Natural killer cell treated with Interleukin-12 subunit alpha and Interleukin-12 subunit beta and Interleukin-15 and Interleukin-18, amount 100 ng/mL, for 72 hours (primary cell): Measurements from ENCODE around the gene IRS2. TPM values are rescaled to one million over a fixed set of nuclear protein-coding genes. Genes with fewer than 3 reads are reported as not detected.

Experiments used
- ATAC-seq, 2 donors: fragments of 150-1000 bp; cut with Tn5 transposase in 1 of 2; sonication (Bioruptor Pico), chemical (Tn5 transposase) in 1 of 2; 2 replicates each; pipeline ENCODE4 v1.10.0; 2021
- DNase-seq: peaks from one replicate; pipeline ENCODE4 v3.0.0; 2022; ENCODE audit warnings: low spot score
- H3K27ac Mint-ChIP-seq, 2 donors: 1 replicate in 1 of 2; 2 replicates in 1 of 2; pipeline ENCODE4 v1.8.0; 2022; ENCODE audit warnings: mixed read lengths in 2 of 2, mild to moderate bottlenecking in 1 of 2, moderate library complexity in 1 of 2
- H3K27me3 Mint-ChIP-seq, 2 donors: 1 replicate in 1 of 2; 2 replicates in 1 of 2; pipeline ENCODE4 v1.8.0; 2022; ENCODE audit warnings: mixed read lengths in 2 of 2
- H3K36me3 Mint-ChIP-seq: one replicate; pipeline ENCODE4 v1.8.0; 2022; ENCODE audit warnings: mixed read lengths
- H3K4me1 Mint-ChIP-seq, 2 donors: 1 replicate in 1 of 2; 2 replicates in 1 of 2; pipeline ENCODE4 v1.8.0; 2022; ENCODE audit warnings: low read depth in 2 of 2, mixed read lengths in 2 of 2, mild to moderate bottlenecking in 1 of 2
- H3K4me3 Mint-ChIP-seq: one replicate; pipeline ENCODE4 v1.8.0; 2022; ENCODE audit warnings: mixed read lengths
- H3K9me3 Mint-ChIP-seq: 2 replicates; pipeline ENCODE4 v1.8.0; 2022; ENCODE audit warnings: mixed read lengths
- total RNA-seq, 2 donors: library from RNA; stranded (reverse); gene quantifications; one replicate each; pipeline ENCODE4 v1.2.3, GENCODE V29; 2022

Gene IRS2
- total RNA-seq, 2 donors from 2014 or later, result 0.95 to 1.1 TPM

DNA sequence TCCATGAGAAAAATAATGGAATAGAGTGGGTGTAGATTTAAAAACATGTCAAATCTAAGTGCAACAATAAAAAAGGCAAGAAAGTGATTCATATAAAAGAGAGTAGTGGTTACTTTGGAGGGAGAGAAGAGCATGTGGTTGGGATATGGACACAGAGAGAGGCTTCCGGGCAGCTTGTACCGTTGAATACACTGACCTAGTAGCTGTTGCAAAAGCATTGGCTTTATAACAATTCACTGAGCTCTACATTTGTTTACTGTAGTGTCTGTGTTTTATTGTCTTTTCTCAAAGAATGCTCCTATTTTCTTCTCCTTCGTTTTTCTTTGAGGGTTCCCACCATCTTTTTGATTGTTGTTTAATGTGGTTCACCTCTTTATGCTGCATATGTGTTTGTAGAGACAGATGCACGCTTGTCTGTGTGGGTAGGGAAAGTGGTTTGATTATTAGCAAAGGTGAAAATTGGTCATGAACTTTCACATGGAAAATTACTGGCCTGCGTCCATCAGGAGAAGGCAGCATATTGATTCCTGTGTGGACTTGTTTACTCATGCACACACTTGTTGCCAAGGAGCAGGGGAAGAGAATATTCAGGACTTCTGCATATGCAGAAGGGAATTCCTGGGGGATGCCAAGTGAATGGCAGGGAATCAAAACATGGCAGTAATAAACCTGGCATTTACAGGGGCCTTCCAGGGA, 29.9 kb upstream of the IRS2 start:
- Mint-ChIP-seq H3K9me3 (no peaks in the 10 kb centered on the region), H3K36me3 (no peaks in the 10 kb centered on the region), H3K4me3 (no peak overlapping the region), H3K4me1 (no peaks in the 10 kb centered on the region), H3K27me3 (peaks cover 22 to 42% of the 10 kb centered on the region in 2 donors), H3K27ac (no peak overlapping the region)
- no peak for DNase-seq
- no peak for ATAC-seq

GRCh38 chr13:109815651-109816050, 29.3 kb upstream of the IRS2 start:
- Mint-ChIP-seq H3K27me3 (peaks cover 16 to 37% of the 10 kb centered on the region in 2 donors), H3K4me3 (no peak overlapping the region), H3K36me3 (no peaks in the 10 kb centered on the region), H3K27ac (no peak overlapping the region), H3K9me3 (no peaks in the 10 kb centered on the region), H3K4me1 (no peaks in the 10 kb centered on the region)
- DNase-seq, result no peak
- ATAC-seq, result no peak

DNA sequence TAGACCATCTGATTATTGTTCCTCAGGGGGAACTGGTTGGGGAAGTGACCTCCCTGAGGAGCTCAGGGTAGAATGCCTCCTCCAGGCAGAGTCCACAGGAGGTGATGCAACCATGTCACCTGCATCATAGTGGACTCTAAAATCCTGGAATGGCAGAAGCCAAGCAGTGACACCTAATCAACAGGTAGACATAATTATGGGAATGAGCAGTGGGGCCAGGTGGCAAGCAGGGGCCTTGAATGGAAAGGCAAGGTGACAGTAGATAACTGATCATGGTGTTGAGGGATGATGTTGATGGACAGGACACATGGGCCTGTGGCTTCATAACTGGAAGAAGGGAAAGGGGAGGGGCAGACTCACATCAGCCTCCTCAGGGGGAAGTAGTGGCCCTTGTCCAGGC, 27.3 kb upstream of the IRS2 start:
- DNase-seq, result no peak
- no peak for ATAC-seq
- H3K4me1 Mint-ChIP-seq, result no peaks in the 10 kb centered on the region
- H3K36me3 Mint-ChIP-seq, result no peaks in the 10 kb centered on the region
- peaks cover 11 to 37% of the 10 kb centered on the region in 2 donors for H3K27me3 Mint-ChIP-seq
- no peaks in the 10 kb centered on the region for H3K9me3 Mint-ChIP-seq
- no peak overlapping the region for H3K4me3 Mint-ChIP-seq
- H3K27ac Mint-ChIP-seq, result no peak overlapping the region

- Mint-ChIP-seq H3K4me1 (no peaks in the 10 kb centered on the region), H3K4me3 (no peak overlapping the region), H3K27ac (no peak overlapping the region), H3K27me3 (peaks cover 11 to 32% of the 10 kb centered on the region in 2 donors), H3K36me3 (no peaks in the 10 kb centered on the region), H3K9me3 (no peaks in the 10 kb centered on the region)
- ATAC-seq, result no peak
- no peak for DNase-seq
Observed at GRCh38 chr13:109812382-109812781, 26.0 kb upstream of the IRS2 start.

DNA sequence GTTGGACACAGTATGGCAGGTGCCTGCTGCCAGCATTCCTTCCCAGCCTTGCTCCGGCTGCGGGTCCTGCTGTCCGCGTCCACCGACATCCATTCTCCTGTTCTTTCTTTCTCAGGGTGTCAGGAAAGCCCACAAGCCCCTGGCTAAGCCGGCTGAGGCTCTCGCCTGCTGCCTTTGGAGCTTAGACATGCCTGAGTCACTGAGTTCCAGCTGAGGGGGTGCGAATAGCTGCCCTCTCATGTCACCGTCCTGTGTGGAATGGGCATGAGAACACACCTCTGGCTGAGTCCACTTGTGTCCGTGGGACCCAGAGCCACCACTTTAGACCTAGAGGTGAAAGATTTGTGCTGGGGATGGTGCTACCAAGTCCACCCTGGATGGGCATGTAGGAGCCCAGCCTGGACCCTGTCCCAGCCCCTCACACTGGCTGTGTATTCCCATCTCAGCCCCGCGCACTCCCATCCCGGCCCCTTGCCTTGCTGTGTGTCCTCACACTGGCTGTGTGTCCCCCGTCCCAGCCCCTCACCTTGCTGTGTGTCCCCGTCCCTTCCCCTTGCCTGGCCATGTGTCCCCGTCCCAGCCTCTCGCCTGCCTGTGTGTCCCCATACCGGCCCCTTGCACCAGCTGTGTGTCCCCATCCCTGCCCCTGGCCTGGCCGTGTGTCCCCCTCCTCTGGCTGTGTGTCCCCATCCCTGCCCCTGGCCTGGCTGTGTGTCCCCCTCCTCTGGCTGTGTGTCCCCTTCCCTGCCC, 24.6 kb upstream of the IRS2 start:
- no peak for DNase-seq
- Mint-ChIP-seq H3K27me3 (peaks cover 4 to 24% of the 10 kb centered on the region in 2 donors), H3K9me3 (no peaks in the 10 kb centered on the region), H3K4me3 (no peak overlapping the region), H3K36me3 (no peaks in the 10 kb centered on the region), H3K27ac (no peak overlapping the region), H3K4me1 (no peaks in the 10 kb centered on the region)
- ATAC-seq, result peak in 1 of 2 donors; percentile 30

DNA sequence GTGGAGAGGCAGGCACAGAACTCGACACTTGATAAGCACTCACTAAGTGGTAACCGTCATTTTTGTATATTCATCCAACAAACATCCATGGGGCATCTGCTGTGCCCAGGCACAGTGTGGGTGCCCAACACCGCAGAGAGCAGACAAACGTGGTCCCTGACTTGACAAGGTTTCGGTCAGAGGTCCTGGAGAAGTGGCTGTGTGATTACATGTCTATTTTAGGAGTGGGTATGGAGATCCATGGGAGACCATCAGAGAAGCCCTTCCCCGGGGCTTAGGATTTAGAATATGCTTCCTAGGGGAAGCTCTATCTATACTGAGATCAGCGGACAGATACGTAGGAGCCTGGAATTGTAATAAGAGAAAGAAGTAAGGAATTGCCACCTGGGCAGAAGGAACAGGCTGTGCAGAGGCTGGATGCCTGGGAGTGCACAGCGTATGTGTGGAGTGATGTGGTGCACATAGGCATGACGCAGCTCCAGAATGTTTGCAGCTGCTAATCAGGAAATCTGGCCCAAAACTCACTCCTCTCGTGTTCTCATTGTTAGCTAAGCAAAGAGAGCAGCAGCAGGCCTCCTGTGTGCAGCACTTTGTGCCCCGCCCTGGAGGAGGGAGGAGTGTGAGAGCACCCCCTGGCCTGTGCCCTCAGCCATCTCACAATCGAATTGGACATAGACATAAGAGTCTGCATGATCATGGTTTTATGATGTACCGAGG, 23.0 kb upstream of the IRS2 start:
- peaks cover 8 to 26% of the 10 kb centered on the region in 2 donors for H3K27me3 Mint-ChIP-seq
- ATAC-seq (peak in 1 of 2 donors; percentile 17), DNase-seq (no peak)
- no peaks in the 10 kb centered on the region for H3K36me3 Mint-ChIP-seq
- H3K4me1 Mint-ChIP-seq, result no peaks in the 10 kb centered on the region
- H3K4me3 Mint-ChIP-seq, result no peak overlapping the region
- H3K27ac Mint-ChIP-seq, result no peak overlapping the region
- H3K9me3 Mint-ChIP-seq, result no peaks in the 10 kb centered on the region

- H3K36me3 Mint-ChIP-seq, result no peaks in the 10 kb centered on the region
- no peak overlapping the region for H3K27ac Mint-ChIP-seq
- no peaks in the 10 kb centered on the region for H3K9me3 Mint-ChIP-seq
- no peak overlapping the region for H3K4me3 Mint-ChIP-seq
- peaks cover 18 to 25% of the 10 kb centered on the region in 2 donors for H3K27me3 Mint-ChIP-seq
- no peak for DNase-seq
- no peaks in the 10 kb centered on the region for H3K4me1 Mint-ChIP-seq
- ATAC-seq, result no peak
Observed at GRCh38 chr13:109807345-109807744, 21.0 kb upstream of the IRS2 start.

DNA sequence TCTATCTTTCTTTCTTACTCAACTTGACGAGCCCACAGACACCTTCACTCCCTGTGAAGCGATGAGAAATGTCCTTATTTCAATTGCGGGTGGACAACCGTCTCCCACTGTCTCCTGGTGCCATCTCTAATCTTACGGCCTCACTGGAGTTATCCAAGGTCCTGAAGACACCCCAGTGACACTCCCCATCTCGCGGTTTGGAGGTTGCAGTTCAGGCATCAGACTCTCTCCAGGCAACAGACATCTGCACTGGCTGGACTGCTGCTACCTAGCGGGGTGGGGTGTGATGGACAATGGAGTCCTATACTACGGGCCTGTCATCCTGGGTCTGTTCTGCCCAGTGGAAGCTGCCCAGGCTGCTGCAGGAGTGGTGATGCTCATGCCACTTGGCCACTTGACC, 18.3 kb upstream of the IRS2 start:
- Mint-ChIP-seq H3K9me3 (no peaks in the 10 kb centered on the region), H3K27ac (no peak overlapping the region), H3K36me3 (no peaks in the 10 kb centered on the region), H3K4me1 (no peaks in the 10 kb centered on the region), H3K27me3 (peaks cover 29 to 33% of the 10 kb centered on the region in 2 donors), H3K4me3 (no peak overlapping the region)
- ATAC-seq (peak in 1 of 2 donors; percentile 46), DNase-seq (no peak)

GRCh38 chr13:109803825-109804224, 17.4 kb upstream of the IRS2 start:
- Mint-ChIP-seq H3K27me3 (peaks cover 24 to 34% of the 10 kb centered on the region in 2 donors), H3K36me3 (no peaks in the 10 kb centered on the region), H3K9me3 (no peaks in the 10 kb centered on the region), H3K4me1 (no peaks in the 10 kb centered on the region), H3K27ac (no peak overlapping the region), H3K4me3 (no peak overlapping the region)
- no peak for ATAC-seq
- DNase-seq, result no peak

GRCh38 chr13:109802936-109803335, 16.6 kb upstream of the IRS2 start:
- no peaks in the 10 kb centered on the region for H3K9me3 Mint-ChIP-seq

DNA sequence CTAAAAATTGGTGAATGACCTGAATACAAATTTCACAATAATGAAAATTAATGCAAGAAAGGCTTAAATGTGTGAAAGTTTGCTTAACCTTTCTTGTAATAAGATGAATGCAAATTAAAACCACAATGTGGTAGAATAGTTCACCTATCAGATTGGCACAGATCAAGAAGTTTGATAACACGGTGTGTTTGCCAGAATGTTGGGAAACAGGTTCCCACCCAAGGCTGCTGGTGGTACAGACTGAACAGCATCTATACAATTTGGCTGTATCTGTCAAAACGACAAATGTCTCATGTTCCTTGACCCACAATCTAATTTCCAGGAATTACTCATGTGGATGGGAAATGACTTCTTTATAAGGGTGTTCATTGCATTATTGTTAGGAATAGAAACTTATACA, 8.6 kb upstream of the IRS2 start:
- Mint-ChIP-seq H3K4me3 (no peak overlapping the region), H3K36me3 (no peaks in the 10 kb centered on the region), H3K4me1 (no peaks in the 10 kb centered on the region), H3K9me3 (no peaks in the 10 kb centered on the region), H3K27me3 (peaks cover 30 to 42% of the 10 kb centered on the region in 2 donors), H3K27ac (no peak overlapping the region)
- ATAC-seq (no peak), DNase-seq (no peak)

More at GRCh38 chr13:109802936-109803335, 16.6 kb upstream of the IRS2 start:
- no peak overlapping the region for H3K27ac Mint-ChIP-seq
- no peaks in the 10 kb centered on the region for H3K36me3 Mint-ChIP-seq
- no peaks in the 10 kb centered on the region for H3K4me1 Mint-ChIP-seq
- H3K27me3 Mint-ChIP-seq, result peaks cover 26 to 39% of the 10 kb centered on the region in 2 donors
- H3K4me3 Mint-ChIP-seq, result no peak overlapping the region
- DNase-seq (no peak), ATAC-seq (no peak)

- peaks cover 31 to 37% of the 10 kb centered on the region in 2 donors for H3K27me3 Mint-ChIP-seq
- ATAC-seq (no peak), DNase-seq (no peak)
- H3K4me1 Mint-ChIP-seq, result no peaks in the 10 kb centered on the region
- H3K9me3 Mint-ChIP-seq, result no peaks in the 10 kb centered on the region
- no peaks in the 10 kb centered on the region for H3K36me3 Mint-ChIP-seq
- H3K27ac Mint-ChIP-seq, result no peak overlapping the region
- H3K4me3 Mint-ChIP-seq, result no peak overlapping the region
Observed at GRCh38 chr13:109794095-109794494, 7.7 kb upstream of the IRS2 start.

GRCh38 chr13:109792416-109793059, 6.2 kb upstream of the IRS2 start:
- ATAC-seq (no peak), DNase-seq (no peak)
- Mint-ChIP-seq H3K36me3 (no peaks in the 10 kb centered on the region), H3K9me3 (no peaks in the 10 kb centered on the region), H3K4me3 (no peak overlapping the region), H3K27ac (no peak overlapping the region), H3K4me1 (peaks cover 6 to 9% of the 10 kb centered on the region in 2 donors), H3K27me3 (peaks cover 35 to 38% of the 10 kb centered on the region in 2 donors)
